NCI-H345 (cell line): ENCODE data around the gene TANC1.
"Not testable (repeated sequence)": the region's sequence is repeated elsewhere in the genome, so short reads cannot be mapped to it uniquely, and the experiment has no call there.

Experiments
- DNase-seq: peaks from one replicate; lab custom pipeline; 2025; lab: John Stamatoyannopoulos, UW

Gene TANC1

GRCh38 chr2:159140070-159140769, 171.8 kb downstream of the TANC1 start:
- DNase-seq, result no peak

DNA sequence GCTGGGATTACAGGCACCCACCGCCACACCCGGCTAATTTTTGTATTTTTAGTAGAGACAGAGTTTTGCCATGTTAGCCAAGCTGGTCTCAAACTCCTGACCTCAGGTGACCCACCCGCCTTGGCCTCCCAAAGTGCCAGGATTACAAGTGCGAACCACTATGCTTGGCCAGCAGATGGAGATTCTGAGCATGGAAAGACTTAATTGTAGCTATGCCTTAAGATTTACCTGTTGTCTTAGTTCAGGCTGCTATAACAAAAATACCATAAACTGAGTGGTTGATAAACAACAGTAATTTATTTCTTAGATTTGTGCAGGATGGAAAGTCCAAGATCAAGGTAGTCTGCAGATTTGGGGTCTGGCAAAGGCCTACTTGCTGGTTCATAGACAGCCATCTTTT, 172.4 kb downstream of the TANC1 start:
- DNase-seq, result not testable (repeated sequence)

GRCh38 chr2:159144776-159145614, 176.6 kb downstream of the TANC1 start:
- no peak for DNase-seq

DNA sequence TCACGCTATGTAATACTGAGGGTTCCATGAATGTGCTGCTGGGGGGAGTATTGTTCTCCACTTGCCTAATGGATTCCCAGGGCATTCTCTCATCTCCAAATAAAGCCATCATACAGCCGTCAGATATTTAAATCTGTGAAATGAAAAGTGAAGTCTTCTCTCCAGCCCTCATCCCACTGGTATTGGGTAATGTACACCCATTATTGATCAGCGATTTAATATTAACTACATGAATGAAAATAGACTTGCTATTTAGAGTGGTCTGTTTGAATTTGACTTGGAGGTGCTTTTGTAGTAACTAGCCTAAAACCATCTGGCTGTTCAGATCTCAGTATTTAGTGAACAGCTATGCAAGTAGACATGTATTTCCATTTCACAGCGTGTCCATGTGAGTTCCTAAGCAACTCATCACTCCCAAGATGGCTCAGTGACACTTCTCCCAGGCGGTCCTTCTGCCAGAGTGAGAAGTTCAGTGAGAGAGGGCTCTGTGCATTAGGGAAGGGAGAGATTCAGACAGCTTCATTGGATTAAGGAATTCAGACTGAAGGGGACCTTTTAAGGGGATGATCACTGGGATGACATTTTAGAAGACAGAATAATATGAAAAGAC, 177.4 kb downstream of the TANC1 start:
- DNase-seq, result no peak

- DNase-seq, result no peak
These were observed 178.7 kb downstream of the TANC1 start for GRCh38 chr2:159146996-159147666.

GRCh38 chr2:159147690-159148089, 179.2 kb downstream of the TANC1 start:
- no peak for DNase-seq

GRCh38 chr2:159148901-159149300, 180.5 kb downstream of the TANC1 start:
- no peak for DNase-seq

GRCh38 chr2:159149747-159150146, 181.3 kb downstream of the TANC1 start:
- DNase-seq, result no peak

DNA sequence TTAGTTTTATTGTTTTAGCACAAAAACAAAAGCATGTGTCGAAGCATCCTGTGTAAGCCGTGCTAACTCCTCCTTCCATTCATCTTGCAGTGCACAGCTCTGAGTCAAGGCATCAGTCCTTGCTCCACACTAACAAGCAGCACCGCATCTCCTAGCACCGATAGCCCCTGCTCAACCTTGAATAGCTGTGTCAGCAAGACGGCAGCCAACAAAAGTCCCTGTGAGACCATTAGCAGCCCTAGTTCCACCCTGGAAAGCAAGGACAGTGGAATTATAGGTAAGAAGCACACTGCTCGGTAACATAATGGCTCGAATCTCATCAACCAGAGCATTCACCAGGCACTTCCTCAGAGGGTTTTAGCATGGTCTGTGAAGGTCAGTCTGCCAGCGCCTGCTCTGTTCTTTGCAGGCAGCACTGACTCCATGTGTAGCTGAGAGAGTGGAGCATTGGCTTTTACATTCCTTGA, 181.9 kb downstream of the TANC1 start:
- no peak for DNase-seq

DNA sequence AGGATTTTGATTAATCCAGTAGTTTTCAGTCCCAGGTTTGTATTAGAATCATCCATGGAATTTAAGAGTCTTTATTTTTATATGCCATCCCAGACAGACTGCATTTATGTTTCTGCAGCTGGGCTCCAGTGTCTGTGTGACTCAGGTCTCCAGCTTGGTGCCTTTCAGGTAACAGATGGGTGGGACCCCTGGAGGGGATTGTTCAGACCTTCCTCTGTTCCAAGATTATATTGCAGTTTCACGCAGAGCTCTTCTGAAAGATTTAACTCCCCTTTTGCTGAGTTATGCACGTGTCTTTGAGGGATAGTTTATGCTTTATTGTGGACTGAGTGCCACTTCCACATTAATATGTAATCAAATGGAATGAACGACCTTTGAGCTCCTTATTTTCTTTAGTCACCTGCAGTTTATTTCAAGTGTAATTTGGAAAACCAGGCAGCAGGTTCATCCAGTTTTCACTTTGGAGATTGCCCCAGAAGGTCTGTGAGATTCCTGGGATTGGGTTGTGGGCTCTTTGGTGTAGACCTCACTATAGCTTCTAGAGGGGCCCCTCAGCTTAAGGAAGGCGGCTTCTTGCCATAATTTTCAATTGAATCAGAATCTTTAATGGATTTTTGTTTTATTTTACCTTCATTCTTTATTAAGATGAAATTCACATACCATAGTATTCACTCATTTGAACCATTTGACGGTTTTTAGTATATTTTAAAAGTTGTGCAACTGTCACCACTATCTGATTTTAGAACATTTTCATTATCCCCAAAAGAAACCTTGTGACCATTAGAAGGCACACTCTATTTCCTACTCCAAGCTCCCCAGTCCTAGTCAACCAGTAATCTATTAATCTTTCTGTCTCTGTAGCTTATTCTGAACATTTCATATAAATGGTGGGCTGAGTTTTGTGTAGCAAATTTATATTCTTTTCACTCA, 183.0 kb downstream of the TANC1 start:
- no peak for DNase-seq

DNA sequence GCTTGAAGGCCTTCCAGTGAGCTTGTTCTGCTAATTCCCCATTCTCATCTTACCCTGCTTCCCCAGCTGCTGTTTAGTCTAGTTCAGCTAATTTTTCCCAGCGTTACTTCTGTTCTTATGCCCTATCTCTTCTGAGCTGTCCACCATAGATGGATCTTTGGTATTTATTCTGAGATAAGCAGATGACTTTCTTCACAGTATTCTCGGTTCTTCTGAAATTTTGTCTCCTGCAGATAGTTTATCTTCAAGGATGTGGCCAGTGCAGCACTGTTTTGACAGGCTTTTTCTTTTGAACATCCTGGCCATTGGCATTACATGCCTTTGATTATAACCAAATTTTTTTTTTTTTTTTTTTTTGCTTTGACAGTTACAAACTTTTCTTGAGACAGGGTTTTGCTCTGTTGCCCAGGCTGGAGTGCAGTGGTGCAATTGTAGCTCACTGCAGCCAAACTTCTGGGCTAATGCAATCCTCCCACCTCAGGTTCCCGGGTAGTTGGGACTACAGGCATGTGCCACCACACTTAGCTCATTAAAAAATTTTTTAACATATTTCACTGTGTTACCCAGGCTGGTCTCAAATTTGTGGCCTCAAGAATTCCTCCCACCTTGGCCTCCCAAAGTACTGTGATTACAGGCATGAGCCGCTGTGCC, 183.8 kb downstream of the TANC1 start:
- DNase-seq, result no peak

DNA sequence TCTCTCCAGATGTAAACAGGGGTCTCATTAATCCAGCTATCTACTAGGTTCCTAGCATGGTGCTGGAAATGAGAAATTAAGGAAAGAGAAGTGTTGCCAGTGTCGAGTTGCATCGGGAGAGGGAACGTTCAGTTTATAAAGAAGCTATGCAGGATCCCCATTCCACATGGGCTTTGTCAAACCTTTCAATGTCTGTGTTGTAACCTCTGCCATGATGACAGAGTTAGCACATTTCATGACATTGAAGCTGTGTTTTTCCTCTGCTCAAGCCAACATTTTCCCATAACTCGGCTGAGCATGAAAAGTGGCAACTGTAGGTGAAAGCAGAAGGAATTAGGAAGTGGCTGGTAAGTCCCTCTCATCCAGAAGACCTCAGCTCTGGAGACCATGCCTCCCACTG, 184.6 kb downstream of the TANC1 start:
- DNase-seq, result no peak

DNA sequence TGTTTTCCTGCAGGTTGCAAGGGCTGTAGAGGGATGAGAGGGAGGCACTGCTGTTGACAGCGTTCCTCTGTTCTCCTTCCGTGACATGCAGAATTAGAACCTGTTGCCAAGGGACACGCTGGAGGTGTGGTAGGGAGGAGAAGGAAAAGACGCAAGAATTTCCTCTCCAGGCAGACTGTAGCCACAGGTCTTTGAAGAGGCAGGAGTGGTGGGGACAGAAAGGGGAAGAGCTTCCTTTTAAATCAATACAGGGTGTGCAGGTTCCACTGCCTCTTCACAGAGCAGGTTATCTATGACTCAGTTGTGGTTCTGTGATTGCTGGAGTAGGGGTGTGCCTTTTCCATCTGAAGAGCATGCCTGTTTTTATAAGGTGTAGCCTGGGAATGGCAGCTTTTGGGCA, 185.0 kb downstream of the TANC1 start:
- DNase-seq, result no peak

GRCh38 chr2:159153951-159154350, 185.5 kb downstream of the TANC1 start:
- DNase-seq, result no peak

DNA sequence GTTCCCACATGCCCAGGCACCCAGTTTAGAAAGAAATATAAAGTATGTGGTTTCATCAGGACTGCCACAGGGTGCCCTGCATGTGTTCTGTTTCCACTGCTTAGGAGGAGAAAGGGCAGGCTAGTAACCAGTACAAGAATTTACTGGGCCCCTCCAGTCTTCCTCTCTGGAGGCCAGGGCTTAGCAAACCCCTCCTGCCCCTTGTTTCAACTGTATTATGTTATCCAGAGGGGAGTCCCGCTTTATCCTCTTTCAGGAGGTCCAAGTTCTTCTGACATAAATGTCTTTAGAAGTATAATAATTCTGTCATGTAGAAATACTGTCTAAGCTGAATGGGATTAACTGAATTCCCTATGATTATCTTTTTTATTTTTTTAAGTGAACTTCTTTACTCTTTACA, 185.9 kb downstream of the TANC1 start:
- DNase-seq, result no peak

- no peak for DNase-seq
These were observed 186.9 kb downstream of the TANC1 start for GRCh38 chr2:159155320-159155719.

DNA sequence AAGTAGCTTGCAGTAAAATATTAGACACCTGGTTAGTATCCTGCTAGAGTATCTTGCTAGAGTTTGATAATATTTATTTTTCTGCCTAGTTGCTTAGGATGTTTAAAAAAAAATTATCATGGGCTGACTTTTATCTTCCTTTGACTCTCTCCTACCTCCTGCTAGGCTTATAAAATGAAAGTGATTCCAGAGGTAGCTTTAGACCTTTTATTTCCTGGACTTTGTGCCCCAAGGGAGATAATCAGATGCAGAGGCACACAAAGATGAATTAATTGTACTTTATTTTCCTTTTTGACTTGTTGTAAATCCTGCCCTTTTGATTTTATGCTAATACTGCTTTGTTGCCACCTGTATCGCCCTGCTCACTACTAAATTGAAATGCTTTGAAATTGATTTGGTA, 187.4 kb downstream of the TANC1 start:
- no peak for DNase-seq

- no peak for DNase-seq
These were observed 188.4 kb downstream of the TANC1 start for GRCh38 chr2:159156834-159157233.

- DNase-seq, result no peak
These were observed 189.1 kb downstream of the TANC1 start for GRCh38 chr2:159157361-159158209.

GRCh38 chr2:159160412-159160811, 192.0 kb downstream of the TANC1 start:
- DNase-seq, result no peak
